Fibroblast of the aortic adventitia (primary cell): Measurements from ENCODE around the gene PRDM15. TPM values are rescaled to one million over a fixed set of nuclear protein-coding genes. Genes with fewer than 3 reads are reported as not detected.

ENCODE experiments used
- DNase-seq: peaks from one replicate; pipeline ENCODE4 v3.0.0-alpha.2; 2010; ENCODE audit warnings: low read depth
- H3K4me3 ChIP-seq: 2 replicates; pipeline ENCODE4 v1.5.1; 2011; ENCODE audit warnings: low read depth, mild to moderate bottlenecking, control low read depth, low read length, moderate library complexity
- total RNA-seq: library from RNA; depleted of rRNA; stranded (reverse); fragments of >200 nt; gene quantifications from 2 replicates; pipeline ENCODE4 v1.2.3, GENCODE V29; 2012; ENCODE audit warnings: low replicate concordance
- TF ChIP-seq, protein P1 (sequence below): IDR thresholded peaks from 2 replicates; pipeline ENCODE4 v1.5.1; 2011; ENCODE audit warnings: mild to moderate bottlenecking, low read length, control low read depth, inconsistent platforms; ENCODE audit not compliant: insufficient read depth

PRDM15 gene
- total RNA-seq, 1 donor = 4.7 TPM

DNA sequence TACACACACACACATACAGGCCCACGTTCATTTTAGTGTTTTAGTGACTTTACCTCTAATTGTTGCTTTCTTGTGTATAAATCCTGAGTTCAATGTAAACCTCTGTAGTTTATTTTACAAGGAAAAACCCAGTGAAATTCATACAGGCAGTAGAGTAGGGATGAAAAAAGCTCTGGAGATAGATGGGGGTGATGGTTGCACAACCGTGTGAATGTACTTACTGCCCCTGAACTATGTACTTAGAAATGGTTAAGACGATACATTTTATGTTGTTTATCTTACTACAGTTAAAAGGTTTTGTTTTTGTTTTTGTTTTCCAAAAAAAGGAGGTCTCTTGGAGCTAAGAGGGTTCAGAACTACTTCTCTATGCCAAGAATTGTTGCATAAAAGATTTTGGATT lies 29.7 kb upstream of the PRDM15 start:
- no peak for DNase-seq
- no peak overlapping the region for H3K4me3 ChIP-seq
- TF ChIP-seq, protein P1, sequence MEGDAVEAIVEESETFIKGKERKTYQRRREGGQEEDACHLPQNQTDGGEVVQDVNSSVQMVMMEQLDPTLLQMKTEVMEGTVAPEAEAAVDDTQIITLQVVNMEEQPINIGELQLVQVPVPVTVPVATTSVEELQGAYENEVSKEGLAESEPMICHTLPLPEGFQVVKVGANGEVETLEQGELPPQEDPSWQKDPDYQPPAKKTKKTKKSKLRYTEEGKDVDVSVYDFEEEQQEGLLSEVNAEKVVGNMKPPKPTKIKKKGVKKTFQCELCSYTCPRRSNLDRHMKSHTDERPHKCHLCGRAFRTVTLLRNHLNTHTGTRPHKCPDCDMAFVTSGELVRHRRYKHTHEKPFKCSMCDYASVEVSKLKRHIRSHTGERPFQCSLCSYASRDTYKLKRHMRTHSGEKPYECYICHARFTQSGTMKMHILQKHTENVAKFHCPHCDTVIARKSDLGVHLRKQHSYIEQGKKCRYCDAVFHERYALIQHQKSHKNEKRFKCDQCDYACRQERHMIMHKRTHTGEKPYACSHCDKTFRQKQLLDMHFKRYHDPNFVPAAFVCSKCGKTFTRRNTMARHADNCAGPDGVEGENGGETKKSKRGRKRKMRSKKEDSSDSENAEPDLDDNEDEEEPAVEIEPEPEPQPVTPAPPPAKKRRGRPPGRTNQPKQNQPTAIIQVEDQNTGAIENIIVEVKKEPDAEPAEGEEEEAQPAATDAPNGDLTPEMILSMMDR = no peak

DNA sequence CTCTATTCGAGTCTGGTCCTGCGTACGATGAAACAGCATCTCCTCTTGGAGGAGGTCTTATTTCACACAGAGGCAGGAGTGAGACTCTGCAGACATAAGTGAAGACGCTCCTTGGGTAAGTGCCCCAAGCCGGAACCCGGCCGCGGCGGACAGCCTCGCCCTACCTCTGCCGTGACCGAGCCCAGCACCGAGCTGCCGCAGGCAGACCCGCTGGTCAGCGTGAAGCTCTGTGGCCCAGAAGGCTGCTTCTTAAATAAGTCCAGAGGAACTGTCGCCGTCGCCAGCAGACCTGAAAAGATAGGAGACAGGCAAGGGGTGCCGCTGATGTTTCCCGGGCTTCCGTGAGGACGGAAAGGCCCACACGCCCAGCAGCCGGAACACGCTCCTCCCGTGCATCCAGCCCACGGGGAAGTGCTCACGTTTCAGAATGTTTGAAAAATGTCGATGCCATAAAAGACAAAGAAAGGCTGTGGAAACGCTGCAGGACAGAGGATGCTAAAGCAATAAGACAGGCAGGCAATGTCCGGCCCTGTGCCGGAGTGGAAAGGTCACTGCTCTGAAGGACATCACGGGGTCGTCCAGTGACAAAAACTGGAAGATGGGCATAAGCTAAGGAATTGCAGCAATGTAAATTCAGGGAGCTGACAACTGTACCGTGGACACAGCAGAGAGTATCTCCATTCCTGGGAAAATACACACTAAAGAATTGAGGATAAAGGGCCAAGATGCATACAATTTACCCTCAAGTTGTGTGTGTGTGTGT lies 28.5 kb upstream of the PRDM15 start:
- no peak for DNase-seq
- H3K4me3 ChIP-seq = no peak overlapping the region
- TF ChIP-seq, protein P1 = no peak

DNA sequence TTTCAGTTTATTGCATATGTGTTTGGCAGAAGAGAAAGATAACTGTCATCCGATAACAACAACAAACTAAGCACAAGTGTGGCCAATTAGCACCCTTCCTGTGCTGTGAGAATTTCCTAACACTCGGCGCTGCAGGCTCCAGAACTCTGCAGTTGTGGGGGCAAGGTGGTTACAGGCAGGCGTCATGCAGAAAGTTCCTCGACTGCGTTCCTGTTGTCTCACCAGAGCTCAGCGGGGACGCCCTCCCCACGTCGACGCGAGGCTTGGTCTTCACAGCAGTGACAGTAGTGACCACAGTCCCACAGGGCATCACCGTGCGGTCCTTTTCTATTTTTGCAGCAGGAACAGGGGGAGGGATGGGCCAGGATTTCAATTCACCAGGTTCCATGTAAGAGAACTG lies 27.6 kb upstream of the PRDM15 start:
- no peak overlapping the region for H3K4me3 ChIP-seq
- TF ChIP-seq, protein P1 = no peak
- no peak for DNase-seq

DNA sequence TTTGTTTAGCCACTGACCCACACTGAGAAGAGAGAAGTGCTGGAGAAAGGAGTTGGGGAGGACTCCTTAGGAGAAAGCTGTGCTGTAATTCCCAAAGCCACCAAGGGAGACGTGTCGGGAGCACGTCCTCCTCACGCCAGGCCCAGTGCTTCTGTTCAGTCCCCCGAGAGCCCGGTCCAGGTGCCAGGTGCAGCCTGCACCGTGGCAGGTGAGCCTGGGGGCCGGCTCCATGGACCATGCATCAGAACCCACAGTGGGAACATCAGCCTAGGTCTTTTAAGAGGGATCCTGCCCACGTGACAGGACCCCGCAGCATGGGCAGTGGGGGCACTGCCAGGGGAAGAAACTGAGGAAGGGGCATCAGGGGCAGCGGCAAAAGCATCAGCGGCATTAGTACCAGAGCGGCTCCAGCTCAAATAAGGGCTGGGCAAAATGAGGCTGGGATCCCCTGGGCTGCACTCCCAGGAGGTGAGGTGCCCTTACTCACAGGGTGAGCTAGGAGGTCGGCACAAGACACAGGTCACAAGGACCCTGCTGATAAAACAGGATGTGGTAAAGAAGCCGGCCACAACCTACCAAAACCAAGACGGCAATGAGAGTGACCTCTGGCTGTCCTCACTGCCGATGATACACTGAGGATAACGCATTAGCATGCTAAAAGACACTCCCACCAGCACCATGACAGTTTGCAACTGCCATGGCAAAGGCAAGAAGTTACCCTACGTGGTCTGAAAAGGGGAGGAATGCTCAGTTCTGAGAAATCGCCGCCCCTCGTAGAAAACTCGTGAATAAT lies 24.6 kb upstream of the PRDM15 start:
- TF ChIP-seq, protein P1 = no peak
- DNase-seq = no peak
- no peak overlapping the region for H3K4me3 ChIP-seq

DNA sequence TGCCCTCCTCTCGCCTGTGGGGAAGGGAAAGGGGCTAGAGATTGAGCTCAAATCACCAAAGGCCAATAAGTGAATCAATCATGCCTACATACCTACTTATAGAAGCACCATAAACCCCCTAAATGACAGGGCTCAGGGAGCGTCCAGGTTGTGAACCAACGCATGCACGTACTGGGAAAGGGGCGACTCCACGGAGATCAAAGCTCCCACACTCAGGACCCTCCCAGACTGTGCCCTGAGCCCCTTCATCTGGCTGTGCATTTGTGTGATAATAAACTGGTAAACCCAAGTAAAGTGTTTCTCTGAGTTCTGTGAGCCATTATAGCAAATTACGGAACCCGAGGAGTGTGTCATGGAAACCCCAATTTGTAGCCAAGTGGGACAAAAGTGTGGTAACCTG lies 23.8 kb upstream of the PRDM15 start:
- no peak for DNase-seq
- no peak overlapping the region for H3K4me3 ChIP-seq
- TF ChIP-seq, protein P1 = no peak

DNA sequence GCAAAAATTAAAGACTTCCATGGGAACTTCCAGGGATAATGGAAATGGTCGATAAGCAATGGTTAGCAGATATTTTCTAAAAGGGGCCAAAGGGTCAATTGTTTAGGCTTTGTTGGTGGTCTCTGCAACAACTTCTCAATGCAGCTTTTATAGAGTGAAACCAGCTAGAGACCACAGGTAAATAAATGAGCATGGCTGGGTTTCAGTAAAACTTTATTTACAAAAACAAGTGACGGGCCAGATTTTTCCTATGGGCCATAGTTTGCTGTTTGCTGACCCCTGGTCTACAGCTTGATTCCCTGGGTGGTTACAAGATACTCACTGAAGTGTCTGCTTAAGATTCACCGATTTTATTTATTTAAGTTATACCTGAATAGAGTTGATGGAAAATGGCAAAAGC lies 22.6 kb upstream of the PRDM15 start:
- H3K4me3 ChIP-seq = no peak overlapping the region
- DNase-seq = no peak
- TF ChIP-seq, protein P1 = no peak
